GM12878 (cell line): ENCODE data around the gene RBM6. TPM values are rescaled to one million over a fixed set of nuclear protein-coding genes. Genes with fewer than 3 reads are reported as not detected.
"Not testable (repeated sequence)": the region's sequence is repeated elsewhere in the genome, so short reads cannot be mapped to it uniquely, and the experiment has no call there.

Experiments
- ATAC-seq: fragments of 200-7000 bp; cut with Tn5 transposase; 3 replicates; pipeline ENCODE4 v1.9.1; 2020; ENCODE audit warnings: mild to moderate bottlenecking, moderate library complexity
- BruUV-seq: library from RNA; stranded (reverse); fragments of 400-500 nt; replicated peaks from 2 replicates; lab custom pipeline; 2021; lab: Mats Ljungman, UMichigan
- CTCF ChIA-PET: fragments of 300-600 bp; sonication (Branson Sonifier 250); formaldehyde crosslinking; extraction: SDS; loops from one replicate; lab custom pipeline; 2021; ENCODE audit warnings: inconsistent platforms; lab: Yijun Ruan, JAX
- POLR2A ChIA-PET: fragments of 350-600 bp; formaldehyde crosslinking; extraction: SDS; loops from one replicate; lab custom pipeline; 2021; ENCODE audit warnings: inconsistent platforms; lab: Charles Lee
- RAD21 ChIA-PET: fragments of 300-600 bp; sonication (Branson Sonifier 250); formaldehyde crosslinking; loops from one replicate; lab custom pipeline; 2023; ENCODE audit warnings: antibody characterized with exemption; ENCODE audit not compliant: unreplicated experiment; lab: Charles Lee
- SMC1A ChIA-PET: fragments of 300-600 bp; sonication (Branson Sonifier 250); formaldehyde crosslinking; loops from one replicate; lab custom pipeline; 2023; ENCODE audit not compliant: unreplicated experiment, uncharacterized antibody; lab: Charles Lee
- DNase-seq: peaks from one replicate; pipeline ENCODE4 v3.0.0-alpha.2; 2011; ENCODE audit warnings: low read depth, low spot score
- FAIRE-seq: peaks from 3 replicates; lab custom pipeline; 2011; peaks lifted over from hg19 to GRCh38; lab: Jason Lieb, UNC
- H2AFZ ChIP-seq: 2 replicates; pipeline ENCODE4 v1.6.0; 2011; ENCODE audit warnings: low read depth, low read length, control low read depth; ENCODE audit not compliant: control insufficient read depth
- H3K27ac ChIP-seq: 2 replicates; pipeline ENCODE4 v1.5.1; 2011; ENCODE audit warnings: control low read depth; ENCODE audit not compliant: control insufficient read depth, insufficient read depth
- H3K27me3 ChIP-seq, 2 experiments: replicated peaks in 1 of 2; 2 replicates each; pipeline versions ENCODE4 v1.6.0 to v1.6.1; 2011; ENCODE audit warnings: low read length in 1 of 2; ENCODE audit not compliant: control insufficient read depth in 2 of 2, insufficient read depth in 2 of 2
- H3K36me3 ChIP-seq, 2 experiments: 2 replicates each; pipeline ENCODE4 v1.5.1; 2011; ENCODE audit warnings: low read length in 1 of 2; ENCODE audit not compliant: control insufficient read depth in 2 of 2, insufficient read depth in 2 of 2
- H3K4me1 ChIP-seq: 2 replicates; pipeline ENCODE4 v1.6.1; 2011; ENCODE audit warnings: mild to moderate bottlenecking, low read length, moderate library complexity, mixed read lengths; ENCODE audit not compliant: control insufficient read depth, insufficient read depth
- H3K4me2 ChIP-seq: 2 replicates; pipeline ENCODE4 v1.6.0; 2011; ENCODE audit warnings: control low read depth; ENCODE audit not compliant: control insufficient read depth, insufficient read depth
- H3K4me3 ChIP-seq: fragments of 200-600 bp; sonication (generic); 2 replicates; pipeline ENCODE4 v1.5.1; 2016
- H3K79me2 ChIP-seq: 2 replicates; pipeline ENCODE4 v1.6.0; 2011; ENCODE audit warnings: low read length; ENCODE audit not compliant: control insufficient read depth, insufficient read depth
- H3K9ac ChIP-seq: 2 replicates; pipeline ENCODE4 v1.8.0; 2011; ENCODE audit warnings: low read length, control low read depth, mixed read lengths; ENCODE audit not compliant: control insufficient read depth, insufficient read depth
- H3K9me3 ChIP-seq: replicated peaks from 3 replicates; pipeline ENCODE4 v1.5.1; 2011; ENCODE audit warnings: mild to moderate bottlenecking, low read length; ENCODE audit not compliant: control insufficient read depth, insufficient read depth
- H4K20me1 ChIP-seq: 2 replicates; pipeline ENCODE4 v1.6.0; 2011; ENCODE audit not compliant: control insufficient read depth, insufficient read depth
- MEF2A ChIP-seq: IDR thresholded peaks from 2 replicates; pipeline ENCODE4 v1.6.1; 2011; ENCODE audit warnings: low read depth, mild to moderate bottlenecking, low read length, moderate library complexity; ENCODE audit not compliant: insufficient read depth
- PKNOX1 ChIP-seq: fragments of 450-650 bp; IDR thresholded peaks from 2 replicates; pipeline ENCODE4 v1.6.1; 2016; ENCODE audit warnings: mild to moderate bottlenecking
- POLR2A ChIP-seq: IDR thresholded peaks from 2 replicates; pipeline ENCODE4 v1.6.1; 2011; ENCODE audit warnings: low read depth, mild to moderate bottlenecking, low read length
- RFX5 ChIP-seq: IDR thresholded peaks from 2 replicates; pipeline ENCODE4 v1.6.1; 2011; ENCODE audit warnings: low read depth, low read length, improper control_type of control experiment
- TAF1 ChIP-seq: IDR thresholded peaks from 2 replicates; pipeline ENCODE4 v1.6.1; 2011; ENCODE audit warnings: mild to moderate bottlenecking, low read depth, low read length, borderline replicate concordance
- WGBS: methylation state at CpG from one replicate; pipeline ENCODE4 v1.1.6; 2016; ENCODE audit warnings: low lambda C conversion rate; ENCODE audit not compliant: insufficient replicate concordance, insufficient coverage; ENCODE audit errors: missing lambda C conversion rate; 5-methylcytosine and 5-hydroxymethylcytosine counted together
- in situ Hi-C: fragments of 300-500 bp; cut with MboI; formaldehyde crosslinking; loops from 9 replicates; pipeline ENCODE4 v1.14.3; 2018; ENCODE audit warnings: mixed read lengths
- intact Hi-C: fragments of 100-400 bp; cut with micrococcal nuclease; formaldehyde crosslinking; loops from one replicate; pipeline ENCODE4 v1.14.2; 2022; ENCODE audit not compliant: unreplicated experiment
- polyA plus RNA-seq, 11 experiments: library from polyadenylated mRNA; depleted of rRNA in 4 of 11; unstranded in 6 of 11; stranded (reverse) in 5 of 11; fragments of >200 nt; fragmentation: Nextera tagmentation in 4 of 11; fragmentation: Illumina TruSeq in 1 of 11; extraction: Ambion mirVana in 4 of 11; extraction: Trizol in 1 of 11; gene quantifications; 1 replicate in 1 of 11; 2 replicates in 10 of 11; pipeline versions ENCODE4 v1.2.1 to v1.2.3, GENCODE V29; 2011 to 2016; ENCODE audit warnings: inconsistent platforms in 2 of 11, missing spikeins in 2 of 11, low read depth in 1 of 11
- total RNA-seq, 4 experiments: library from RNA; depleted of rRNA in 3 of 4; stranded (reverse); fragments of >200 nt in 3 of 4; fragmentation: Illumina TruSeq in 1 of 4; extraction: Trizol in 1 of 4; gene quantifications; 2 replicates each; pipeline versions ENCODE4 v1.2.1 to v1.2.3, GENCODE V29; 2013 to 2021

RBM6 gene
- total and polyA plus RNA-seq, 10 of the 15 experiments (the other 5 are each of a cell fraction or from before 2014, with no cell fraction given) = 45.3 to 103 (median 81.3) TPM

- Histone ChIP-seq H3K36me3 (no peaks in the 10 kb centered on the region), H3K27me3 (no peaks in the 10 kb centered on the region), H3K4me3 (no peak overlapping the region), H3K4me2 (no peak overlapping the region), H2AFZ (peak overlapping the region; percentile 18), H3K9ac (no peak overlapping the region), H4K20me1 (no peaks in the 10 kb centered on the region), H3K4me1 (no peaks in the 10 kb centered on the region; the same call in 1 of the 2 replicates), H3K9me3 (no peaks in the 10 kb centered on the region), H3K27ac (no peak overlapping the region), H3K79me2 (no peaks in the 10 kb centered on the region)
- TF ChIP-seq POLR2A (no peak), MEF2A (no peak), TAF1 (no peak), PKNOX1 (0 out of 2 replicates have a peak, but pooled peaks have one; percentile 29), RFX5 (no peak)
- ChIA-PET RAD21 (interaction anchor here (2.1 kb wide), 1 partner anchor 158 kb away, joined by 7 read pairs; the partner anchor contains the start of gene RBM5), SMC1A (interaction anchor here (1.4 kb wide), 1 partner anchor 9 kb away, joined by 5 read pairs; the partner anchor contains the start of gene RBM6), CTCF (interaction anchor here (1.3 kb wide), 1 partner anchor 49 kb away, joined by 3 read pairs; no protein-coding TSS in a partner anchor), POLR2A (interaction anchor here (3.3 kb wide), 1 partner anchor 10 kb away, joined by 38 read pairs; the partner anchor contains the start of gene RBM6)
- no peak for DNase-seq
- no peak for FAIRE-seq
- 40% methylated on average over 1 of the region's 1 CpG for WGBS
- ATAC-seq = no peak
- BruUV-seq = no TSS peak
- in situ Hi-C loops (no loop called here), intact Hi-C loops (no loop called here)
Observed at GRCh38 chr3:49930922-49931321, 9.0 kb upstream of the RBM6 start.

- SMC1A ChIA-PET, H3K4me2 ChIP-seq, H3K27ac ChIP-seq, H2AFZ ChIP-seq, intact Hi-C loops, DNase-seq, H3K36me3 ChIP-seq, RAD21 ChIA-PET, H3K9me3 ChIP-seq, H3K9ac ChIP-seq, H3K4me1 ChIP-seq, H3K27me3 ChIP-seq, H4K20me1 ChIP-seq, H3K79me2 ChIP-seq, H3K4me3 ChIP-seq, in situ Hi-C loops, ATAC-seq, FAIRE-seq, BruUV-seq: not testable (repeated sequence)
- ChIA-PET POLR2A (interaction anchor here (0.6 to 0.7 kb wide), 2 partner anchors 53 to 93 kb away, joined by 3 to 5 read pairs; no protein-coding TSS in a partner anchor), CTCF (interaction anchor here (1.3 kb wide), 1 partner anchor 50 kb away, joined by 3 read pairs; no protein-coding TSS in a partner anchor)
- 89% methylated on average over 14 of the region's 15 CpGs for WGBS
Observed at GRCh38 chr3:49932281-49932680, 7.7 kb upstream of the RBM6 start.
